ENCODE measurements around the gene MAP3K5.
A peak's percentile ranks its signal among the peaks of the same experiment; 100 is the strongest.

Gene MAP3K5

DNA sequence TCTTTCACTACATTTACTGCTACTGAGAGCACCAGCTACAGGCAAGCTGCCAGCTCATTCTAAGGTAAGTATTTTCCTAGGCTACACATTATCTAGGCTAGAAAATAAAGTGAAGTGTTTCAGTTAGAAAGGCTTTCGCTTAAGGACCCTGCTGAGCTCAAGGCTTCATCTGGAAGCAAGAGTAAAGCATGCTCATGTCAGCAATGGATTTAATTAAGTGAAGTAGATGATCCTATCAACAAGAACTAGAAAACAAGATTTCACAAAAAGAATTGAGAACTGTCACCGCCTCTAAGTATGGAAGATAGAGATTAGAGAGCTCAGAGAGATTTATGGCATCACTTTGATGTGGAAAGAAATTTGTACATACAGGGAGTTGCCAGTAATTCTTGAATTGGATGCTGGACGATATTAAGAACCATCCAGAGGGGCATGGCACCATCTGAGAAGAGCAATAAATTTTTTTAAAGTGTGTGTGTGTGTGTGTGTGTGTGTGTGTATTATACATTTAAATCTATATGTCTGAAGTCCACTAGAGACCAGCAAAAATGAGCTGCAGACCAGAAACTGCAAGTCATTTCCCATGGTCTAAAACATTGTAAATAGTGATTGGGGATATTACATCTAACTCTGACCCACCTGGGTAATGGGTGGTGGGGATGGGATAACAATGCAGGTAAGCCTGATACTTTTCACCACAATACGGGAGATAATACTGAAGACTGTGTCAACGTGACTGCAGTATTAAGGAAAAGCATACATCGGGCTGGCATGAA, 136.8 kb downstream of the MAP3K5 start:
- DNase-seq (ENCODE audit: low read depth in 3 of 3, low spot score in 1 of 3) = no peak

DNA sequence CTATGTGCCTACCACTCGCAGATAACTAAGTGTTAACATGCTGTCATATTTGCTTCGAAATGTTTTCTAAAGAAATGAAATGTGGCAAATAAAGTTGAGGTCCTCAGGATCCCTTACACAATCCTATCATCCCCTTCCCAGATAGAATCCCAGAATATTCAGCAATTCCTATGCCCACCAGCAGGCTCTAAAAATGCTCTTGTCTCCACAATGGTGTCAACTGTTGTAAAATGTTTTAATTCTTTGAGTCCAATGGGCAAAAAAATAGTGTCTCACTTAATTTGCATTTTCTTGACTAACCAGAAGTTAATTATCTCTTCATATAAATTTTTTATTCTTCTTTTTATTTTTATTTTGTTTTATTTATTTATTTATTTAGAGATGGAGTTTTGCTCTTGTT, 138.2 kb downstream of the MAP3K5 start:
- no peak for DNase-seq (ENCODE audit: low read depth in 3 of 3, low spot score in 1 of 3)

DNA sequence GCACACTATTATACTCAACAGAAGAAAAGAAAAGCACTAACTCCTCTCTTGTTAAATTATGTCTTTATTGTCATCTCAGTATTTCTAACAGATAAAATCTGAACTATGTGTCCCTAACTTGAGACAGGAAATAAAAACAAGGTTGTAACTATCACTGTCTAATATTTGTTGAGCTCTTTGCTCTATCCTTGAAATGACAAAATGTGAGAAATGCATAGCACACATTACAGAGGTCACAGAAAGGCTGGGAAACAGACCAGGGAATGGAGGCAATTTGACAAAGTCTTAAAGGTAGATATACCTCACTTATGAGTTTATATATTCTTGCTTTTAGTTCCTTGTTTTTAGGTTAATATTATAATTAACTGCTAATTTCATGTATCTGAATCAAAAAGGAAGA, 139.6 kb downstream of the MAP3K5 start:
- DNase-seq (ENCODE audit: low read depth in 3 of 3, low spot score in 1 of 3) = no peak

DNA sequence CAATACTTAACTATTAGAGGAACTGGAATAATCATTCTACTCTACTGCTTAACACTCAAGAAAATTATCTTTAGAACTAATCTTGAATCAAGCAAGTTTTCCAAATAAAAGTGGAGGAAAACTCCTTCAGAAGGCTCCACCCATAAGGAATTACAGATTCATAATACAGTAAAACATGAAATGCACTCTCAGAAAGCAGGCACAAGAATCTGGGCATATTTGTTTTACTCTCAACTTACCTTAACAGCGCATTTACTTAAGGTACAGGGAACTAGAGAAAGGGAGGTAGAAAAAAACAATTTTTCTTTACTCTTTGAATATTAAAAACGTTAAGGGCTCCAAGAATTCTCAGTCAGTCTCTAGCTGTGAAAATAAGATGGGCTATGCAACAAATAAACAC, 140.3 kb downstream of the MAP3K5 start:
- no peak for DNase-seq (ENCODE audit: low read depth in 3 of 3, low spot score in 1 of 3)

DNA sequence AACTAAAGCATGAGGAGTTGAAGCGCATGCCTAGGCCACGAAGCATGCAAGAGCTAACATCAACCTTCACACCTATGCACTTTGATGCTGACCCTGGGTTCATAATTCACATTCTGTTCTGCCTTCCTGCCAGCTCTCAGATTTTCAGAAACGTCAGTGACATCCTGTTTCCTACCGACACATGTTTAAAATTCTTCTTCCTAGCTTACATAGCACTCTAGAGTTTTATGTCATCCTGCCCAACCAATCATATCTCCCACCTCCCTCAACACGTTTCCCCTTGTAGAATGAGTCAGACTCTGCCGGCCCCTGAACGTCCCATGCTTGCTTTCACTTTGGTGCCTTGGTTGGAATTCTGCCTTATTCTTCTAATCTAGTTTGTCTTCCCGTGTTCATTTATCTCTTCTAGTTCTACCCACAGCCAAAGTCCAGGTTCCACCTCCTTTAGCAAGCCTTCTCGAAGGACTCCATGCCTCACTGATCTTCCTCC, 144.9 kb downstream of the MAP3K5 start:
- no peak for DNase-seq (ENCODE audit: low read depth in 3 of 3, low spot score in 1 of 3)

DNA sequence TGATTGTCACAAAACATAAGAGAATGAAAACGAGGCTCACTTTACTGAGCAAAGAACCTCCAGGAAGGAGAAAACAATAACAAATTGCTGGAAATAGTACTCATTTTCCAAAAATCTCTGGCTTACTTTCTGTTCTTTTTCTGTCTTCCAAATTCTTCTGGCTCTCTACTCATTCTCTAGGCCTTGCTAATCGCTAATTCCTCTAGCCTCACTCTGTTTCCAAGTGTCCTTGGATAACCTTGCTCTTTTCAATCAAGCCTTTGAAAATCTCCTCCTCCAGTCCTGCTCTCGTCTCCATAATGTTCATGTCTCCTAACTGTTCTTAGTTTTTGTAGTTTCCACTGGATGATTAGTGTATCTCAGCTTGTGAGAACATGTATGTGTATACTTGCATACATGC, 145.9 kb downstream of the MAP3K5 start:
- no peak for DNase-seq (ENCODE audit: low read depth in 3 of 3, low spot score in 1 of 3)

DNA sequence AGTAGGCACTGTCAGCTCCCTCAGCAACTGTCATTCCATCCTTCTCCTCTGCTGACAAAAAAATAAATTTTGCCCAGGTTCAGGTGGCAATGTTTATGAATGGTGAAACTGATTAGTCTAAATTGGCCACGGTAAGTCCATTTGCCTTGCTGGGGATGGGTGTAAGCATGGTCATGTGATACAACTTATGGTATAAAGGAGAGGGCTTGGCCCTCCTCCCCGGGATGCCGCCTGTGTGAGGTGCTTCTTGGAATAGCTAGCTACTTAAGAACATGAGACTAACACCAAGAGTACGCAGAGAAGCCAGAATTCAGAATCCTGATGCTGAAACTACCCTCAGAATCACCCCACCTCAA, 147.7 kb downstream of the MAP3K5 start:
- no peak for DNase-seq (ENCODE audit: low read depth in 3 of 3, low spot score in 1 of 3)

DNA sequence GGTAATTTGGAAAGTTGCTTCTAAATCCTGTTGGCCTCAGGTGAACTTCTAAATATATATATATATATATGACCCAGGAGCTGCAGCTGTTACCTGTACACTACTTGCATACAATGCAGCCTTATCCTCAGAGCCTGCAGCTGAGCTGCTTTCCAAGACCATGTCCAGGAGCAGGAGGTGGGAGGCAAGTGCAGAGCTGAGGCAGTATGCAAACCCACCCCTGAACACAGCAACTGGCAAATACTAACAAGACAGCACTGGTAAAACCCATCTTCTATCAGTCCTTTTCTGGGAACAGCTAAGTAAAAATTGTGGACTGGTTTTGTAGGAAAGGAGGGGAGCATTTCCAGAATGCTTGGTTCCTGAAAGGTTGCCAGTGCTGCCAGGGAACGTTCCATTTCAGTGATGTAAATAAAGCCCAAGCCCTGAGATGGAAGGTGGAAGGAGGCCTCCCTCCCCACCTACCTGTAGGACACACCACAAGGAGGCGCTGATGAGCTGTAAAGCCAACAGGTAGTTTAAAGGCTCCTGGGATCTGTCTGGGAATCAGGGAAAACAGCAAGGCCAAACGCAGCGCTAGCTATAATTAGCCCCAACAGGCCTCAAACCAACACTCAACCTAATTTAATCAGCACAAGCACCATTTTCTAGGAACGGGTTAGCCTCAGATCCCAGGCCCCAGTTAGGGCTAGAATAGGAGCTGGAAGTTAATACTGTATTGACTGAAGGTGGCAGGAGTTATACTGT, 148.3 kb downstream of the MAP3K5 start:
- DNase-seq (ENCODE audit: low read depth in 3 of 3, low spot score in 1 of 3) = peak; percentile 42 to 70 (median 62)

DNA sequence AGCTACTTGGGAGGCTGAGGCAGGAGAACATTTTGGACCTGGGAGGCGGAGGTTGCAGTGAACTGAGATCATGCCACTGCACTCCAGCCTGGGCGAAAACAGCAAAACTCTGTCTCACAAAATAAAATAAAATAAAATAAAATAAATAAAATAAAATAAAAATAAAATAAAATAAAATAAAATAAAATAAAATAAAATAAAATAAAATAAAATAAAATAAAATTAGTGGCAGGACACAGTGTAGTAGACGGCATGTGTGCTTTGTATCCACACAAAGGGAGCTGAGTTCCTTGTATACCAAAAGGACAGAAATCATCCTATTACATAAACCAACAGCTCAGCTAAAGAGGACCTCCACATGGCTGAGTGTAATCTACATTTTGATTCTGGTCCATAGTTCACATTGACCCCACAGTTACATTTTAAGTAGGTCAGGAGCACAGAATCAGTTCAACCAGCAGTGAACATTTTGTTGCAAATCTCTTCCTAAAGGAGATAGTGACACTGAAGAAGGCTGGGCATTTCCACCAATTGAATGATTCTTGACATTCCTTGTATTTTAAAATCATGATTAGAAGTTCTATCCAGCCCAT, 150.3 kb downstream of the MAP3K5 start:
- DNase-seq (ENCODE audit: low read depth in 3 of 3, low spot score in 1 of 3) = no peak

DNA sequence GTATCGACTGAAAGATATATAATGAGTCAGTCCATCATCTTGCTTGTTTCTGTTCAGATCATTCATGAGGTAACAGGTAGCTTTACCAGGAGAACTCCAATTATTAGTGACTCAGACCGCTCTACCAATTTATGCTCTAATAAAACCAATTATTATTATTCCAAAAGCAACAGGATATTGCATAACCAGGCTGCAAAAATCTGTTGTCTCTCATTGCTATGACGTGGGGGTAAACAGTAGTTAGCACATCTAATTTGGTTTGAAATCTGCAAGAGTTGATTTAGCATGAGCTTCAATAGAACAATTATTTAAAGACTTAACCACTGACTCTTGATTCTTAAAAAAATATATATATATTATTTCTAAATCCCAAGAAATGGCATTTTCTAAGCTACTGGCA, 151.1 kb downstream of the MAP3K5 start:
- no peak for DNase-seq (ENCODE audit: low read depth in 3 of 3, low spot score in 1 of 3)

DNA sequence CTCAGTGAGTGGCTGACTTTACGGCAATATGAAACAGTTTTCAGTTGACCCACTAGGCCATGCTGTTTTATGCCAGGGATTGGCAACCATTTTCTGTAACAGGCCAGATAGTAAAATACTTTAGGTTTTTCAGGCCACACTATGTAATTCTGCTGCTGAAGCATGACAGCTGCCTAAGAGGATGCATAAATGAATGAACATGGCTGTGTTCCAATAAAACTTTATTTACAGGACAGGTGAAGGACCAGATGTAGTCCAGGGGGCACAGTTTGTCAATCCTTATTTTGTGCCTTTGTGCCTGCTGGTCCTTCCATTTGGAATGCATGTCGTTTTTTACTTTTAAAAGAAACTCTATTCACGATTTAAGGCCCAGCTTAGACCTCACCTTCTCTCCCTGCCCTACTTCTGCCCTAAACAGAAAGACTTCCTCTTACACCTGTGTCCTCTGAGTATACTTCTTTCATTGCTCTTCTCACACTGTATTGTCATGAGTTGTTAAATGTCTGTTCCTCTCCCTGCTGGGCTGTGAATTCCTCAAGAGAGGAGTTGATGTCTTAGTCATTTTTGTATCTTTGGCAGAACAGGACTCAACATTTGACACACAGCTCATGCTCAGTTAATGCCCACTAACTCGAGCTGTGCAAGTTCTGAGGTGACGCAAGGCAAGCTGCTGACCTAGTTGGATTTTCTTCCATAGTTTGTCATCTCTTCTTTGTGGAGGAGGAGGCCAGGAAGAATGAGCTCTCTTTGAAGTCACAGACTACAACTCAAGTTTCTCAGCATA, 152.0 kb downstream of the MAP3K5 start:
- DNase-seq (ENCODE audit: low read depth in 3 of 3, low spot score in 1 of 3) = no peak

DNA sequence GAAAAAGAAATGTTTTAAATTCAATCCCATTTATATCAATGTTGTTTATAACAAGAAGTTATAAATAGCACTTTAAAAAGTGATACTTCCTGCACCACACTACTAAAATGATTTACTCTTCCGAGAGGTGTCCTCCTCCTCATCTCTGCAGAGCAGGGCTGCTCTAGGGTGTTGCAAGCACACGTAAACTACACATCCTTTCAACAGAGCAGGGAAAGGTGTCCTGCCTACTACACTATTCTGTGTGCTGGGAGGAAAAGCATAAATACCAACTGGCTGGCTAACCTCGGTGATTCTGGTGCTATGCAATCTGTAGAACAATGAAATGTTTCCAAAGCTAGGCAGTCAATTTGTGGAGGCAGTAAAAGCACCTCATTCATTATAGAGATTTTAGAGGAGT, 152.6 kb downstream of the MAP3K5 start:
- DNase-seq (ENCODE audit: low read depth in 3 of 3, low spot score in 1 of 3) = no peak

DNA sequence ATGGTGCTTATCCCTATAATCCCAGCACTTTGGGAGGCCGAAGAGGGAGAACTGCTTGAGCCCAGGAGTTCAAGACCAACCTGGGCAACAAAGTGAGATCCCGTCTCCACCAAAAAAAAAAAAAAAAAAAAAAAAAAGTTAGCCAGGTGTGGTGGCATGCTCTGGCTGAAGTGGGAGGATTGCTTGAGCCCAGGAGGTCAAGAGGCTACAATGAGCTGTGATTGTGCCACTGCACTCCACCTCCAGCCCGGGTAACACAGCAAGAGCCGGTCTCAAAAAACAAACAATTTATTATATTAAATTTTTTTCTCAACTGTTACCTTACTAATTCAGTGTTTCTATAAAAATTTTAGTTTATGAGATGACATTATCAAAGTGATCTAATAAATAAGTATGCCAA, 156.7 kb downstream of the MAP3K5 start:
- DNase-seq (ENCODE audit: low read depth in 3 of 3, low spot score in 1 of 3) = no peak

DNA sequence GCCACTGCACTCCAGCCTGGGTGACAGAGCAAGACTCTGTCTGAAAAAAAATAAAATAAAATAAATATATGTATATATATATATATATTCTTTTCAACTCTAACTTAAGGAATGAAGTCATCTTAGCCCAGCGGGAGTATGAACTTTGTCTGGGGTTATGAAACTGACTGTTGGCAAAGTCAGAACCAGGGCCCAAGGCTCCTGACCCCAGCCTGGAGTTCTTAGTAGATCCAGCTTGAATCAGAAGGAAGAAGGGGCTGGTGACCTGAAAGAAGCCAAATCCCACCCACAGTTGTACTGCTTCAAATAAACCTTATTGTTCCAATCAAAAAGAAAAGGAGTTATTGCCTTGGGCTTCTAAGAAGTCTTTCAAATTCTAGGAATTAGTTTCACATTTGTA, 158.9 kb downstream of the MAP3K5 start:
- DNase-seq (ENCODE audit: low read depth in 3 of 3, low spot score in 1 of 3) = no peak

DNA sequence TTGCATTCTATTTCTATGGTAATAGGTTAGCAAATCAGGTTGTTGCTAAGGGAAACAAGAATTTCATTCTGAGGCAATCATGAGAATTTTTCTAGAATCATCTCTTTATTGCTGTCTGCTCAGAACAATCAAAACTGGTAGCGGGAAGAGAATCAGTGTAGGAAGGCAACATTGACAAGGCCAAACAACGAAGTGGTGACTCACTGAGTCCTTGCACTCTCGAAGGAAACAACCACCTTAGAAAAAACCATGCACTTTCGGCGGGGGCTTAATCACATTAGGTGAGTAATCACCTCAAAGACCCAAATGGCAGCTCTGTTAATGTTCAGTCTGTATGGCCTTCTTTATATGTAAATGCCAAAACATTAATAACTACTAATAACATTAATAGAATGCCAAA, 163.3 kb downstream of the MAP3K5 start:
- DNase-seq (ENCODE audit: low read depth in 3 of 3, low spot score in 1 of 3) = no peak

DNA sequence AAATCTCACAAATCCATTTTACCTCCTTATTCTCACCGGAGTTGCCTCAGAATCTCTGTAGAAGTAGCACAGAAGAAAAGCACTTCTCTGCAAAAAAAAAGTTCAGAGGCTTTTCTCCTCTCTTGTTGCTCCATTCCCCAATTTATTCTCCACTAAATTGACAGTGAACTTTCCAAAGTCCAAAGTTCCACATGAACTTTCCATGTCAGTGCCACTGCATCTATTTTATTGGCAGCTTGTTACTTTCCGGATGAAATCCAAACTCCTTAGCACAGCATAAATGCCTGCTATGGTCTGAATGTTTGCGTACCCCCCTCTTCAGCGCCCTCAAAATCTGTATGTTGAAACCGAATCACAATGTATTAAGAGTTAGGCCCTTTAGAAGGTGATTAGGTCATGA, 165.1 kb downstream of the MAP3K5 start:
- no peak for DNase-seq (ENCODE audit: low read depth in 3 of 3, low spot score in 1 of 3)

DNA sequence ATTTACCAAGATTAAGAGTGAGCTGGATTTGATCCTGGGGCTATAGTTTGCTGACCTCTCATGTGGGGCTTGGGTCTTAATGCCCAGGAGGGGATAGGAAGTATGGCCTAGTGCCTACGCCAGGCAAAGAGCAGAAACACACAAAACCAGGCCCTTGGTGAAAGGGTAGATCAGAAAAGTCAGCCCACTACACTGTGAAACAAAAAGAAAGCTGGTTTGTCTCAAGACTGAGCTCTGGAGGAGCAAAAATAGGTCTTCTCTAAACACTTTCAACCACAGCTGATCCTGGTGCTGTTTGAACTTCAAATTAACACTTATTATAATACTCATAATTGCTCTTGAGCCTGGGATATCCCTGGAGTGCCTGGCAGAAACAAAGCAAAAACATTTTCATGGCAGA, 167.0 kb downstream of the MAP3K5 start:
- DNase-seq (ENCODE audit: low read depth in 3 of 3, low spot score in 1 of 3) = no peak

DNA sequence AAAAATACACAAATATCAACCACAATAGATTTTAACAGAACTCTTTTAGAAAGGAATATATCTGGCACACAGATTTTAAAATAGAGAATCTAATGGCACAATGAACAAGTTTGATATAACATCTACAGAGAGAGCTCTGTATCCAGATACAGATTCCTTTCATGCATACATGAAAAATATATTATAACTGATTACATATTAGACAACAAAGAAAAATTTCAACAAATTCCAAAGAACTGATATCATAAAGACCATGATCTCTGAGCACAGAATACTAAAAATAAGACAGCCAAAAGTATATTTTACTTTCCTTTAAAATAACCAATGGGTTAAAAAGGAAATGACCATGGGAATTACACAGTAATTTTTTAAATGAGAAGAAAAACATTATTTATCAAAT, 167.9 kb downstream of the MAP3K5 start:
- no peak for DNase-seq (ENCODE audit: low read depth in 3 of 3, low spot score in 1 of 3)

DNA sequence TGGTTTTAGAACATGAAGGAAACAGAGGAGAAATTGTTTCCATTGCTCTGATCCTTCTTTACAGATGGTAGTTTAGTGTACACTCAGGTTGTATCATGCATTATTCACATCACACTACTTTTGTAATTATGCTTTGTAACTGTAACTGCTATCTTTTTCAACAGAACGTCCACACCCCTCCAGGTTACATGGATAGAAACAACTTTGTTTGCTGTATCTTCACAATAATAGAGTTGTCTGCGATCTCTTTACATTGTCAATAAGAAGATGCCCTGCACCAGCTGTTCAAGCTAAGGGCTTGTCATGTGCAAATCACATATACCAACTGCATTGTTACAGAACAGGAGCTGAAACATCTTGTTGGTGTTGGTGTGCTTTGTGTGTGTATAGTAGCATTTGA, 174.2 kb downstream of the MAP3K5 start:
- no peak for DNase-seq (ENCODE audit: low read depth in 3 of 3, low spot score in 1 of 3)

DNA sequence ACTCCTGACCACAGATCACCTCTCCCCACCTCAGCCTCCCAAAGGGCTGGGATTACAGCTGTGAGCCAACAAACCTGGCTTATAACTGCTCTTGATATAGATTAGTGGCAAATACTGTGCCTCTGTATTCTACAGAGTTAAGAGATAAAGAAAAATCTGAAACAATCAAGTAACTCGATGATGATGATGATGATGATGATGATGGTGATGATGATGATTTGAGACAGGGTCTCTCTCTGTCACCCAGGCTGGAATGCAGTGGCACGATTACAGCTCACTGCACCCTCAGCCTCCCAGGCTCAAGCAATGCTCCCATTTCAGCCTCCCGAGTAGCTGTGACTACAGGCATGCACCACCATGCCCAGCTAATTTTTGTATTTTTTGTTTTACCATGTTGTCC, 175.8 kb downstream of the MAP3K5 start:
- DNase-seq (ENCODE audit: low read depth in 3 of 3, low spot score in 1 of 3) = no peak

DNA sequence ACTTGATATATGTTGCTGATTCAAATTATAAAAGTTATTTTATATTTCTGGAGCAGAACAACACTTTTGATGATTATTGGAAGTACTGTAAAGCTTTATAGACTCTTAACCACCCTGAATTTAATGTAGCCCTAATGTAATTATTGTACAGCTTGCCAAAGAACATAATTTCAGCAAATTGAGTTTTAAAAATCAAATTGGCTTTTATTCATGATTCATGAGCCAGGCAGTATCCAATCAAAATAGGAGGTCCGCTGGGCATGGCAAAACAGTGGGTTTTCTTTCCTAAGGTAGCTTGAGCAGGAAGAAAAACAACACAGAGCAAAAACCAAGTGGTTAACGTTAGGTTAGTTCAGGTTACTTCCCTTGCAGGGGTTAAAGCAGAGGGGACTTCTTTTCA, 177.3 kb downstream of the MAP3K5 start:
- no peak for DNase-seq (ENCODE audit: low read depth in 3 of 3, low spot score in 1 of 3)

DNA sequence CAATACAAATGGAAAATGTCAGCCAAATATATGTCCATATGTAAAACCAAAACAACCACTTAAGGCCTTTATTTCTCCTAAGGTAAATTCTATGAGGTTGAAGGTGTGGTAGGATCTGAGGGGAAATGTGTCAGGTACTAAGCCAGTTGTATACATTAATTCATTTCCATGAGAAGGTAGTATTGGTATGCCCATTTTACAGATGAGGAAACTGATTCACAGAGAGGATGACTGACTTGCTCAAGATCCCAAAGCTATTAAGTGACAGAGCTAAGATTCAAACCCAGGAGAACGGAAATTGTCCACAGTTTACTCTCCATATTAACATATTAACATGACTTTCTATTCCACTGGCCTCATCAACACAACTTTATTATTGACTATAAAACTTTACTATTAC, 177.9 kb downstream of the MAP3K5 start:
- DNase-seq (ENCODE audit: low read depth in 3 of 3, low spot score in 1 of 3) = no peak
